Ovary (tissue), 3 donors: ENCODE measurements around the gene ACTN1.

Experiments
- CTCF ChIP-seq, 3 donors: fragments of 450-650 bp in 2 of 3; fragments of 200-600 bp in 1 of 3; IDR thresholded peaks; one replicate each; pipeline versions ENCODE4 v1.5.1 to v1.8.0; 2016 to 2022; ENCODE audit warnings: antibody characterized with exemption in 3 of 3, mild to moderate bottlenecking in 1 of 3
- EP300 ChIP-seq: sonication (generic); formaldehyde crosslinking; IDR thresholded peaks from one replicate; pipeline ENCODE4 v1.6.1; 2017; ENCODE audit warnings: antibody characterized with exemption
- POLR2A ChIP-seq: fragments of 450-650 bp; IDR thresholded peaks from one replicate; pipeline ENCODE4 v1.6.1; 2017; ENCODE audit warnings: antibody characterized with exemption, mild to moderate bottlenecking, moderate library complexity
- donor health status: DM: no; HTN: no; CAD: no.

DNA sequence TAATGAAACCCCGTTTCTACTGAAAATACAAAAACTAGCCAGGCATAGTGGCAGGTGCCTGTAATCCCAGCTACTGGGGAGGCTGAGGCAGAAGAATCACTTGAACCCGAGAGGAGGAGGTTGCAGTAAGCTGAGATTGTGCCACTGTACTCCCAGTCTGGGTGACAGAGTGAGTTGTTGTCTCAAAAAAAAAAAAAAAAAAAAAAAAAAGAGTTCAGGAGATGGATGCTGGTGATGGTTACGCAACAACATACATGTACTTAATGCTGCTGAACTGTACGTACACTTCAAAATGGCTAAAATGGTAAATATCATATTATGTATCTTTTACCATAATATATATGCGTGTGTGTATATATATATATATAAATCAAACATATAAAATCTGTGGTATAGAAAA lies 29.0 kb downstream of the ACTN1 start:
- TF ChIP-seq POLR2A (no peak), CTCF (IDR thresholded peaks at IDR 0.05) (no peak), EP300 (no peak)
